Measurements from ENCODE around the gene OXA1L. TPM values are rescaled to one million over a fixed set of nuclear protein-coding genes. Genes with fewer than 3 reads are reported as not detected.

OXA1L gene
- 142 to 163 TPM (median 159 TPM) in 5 replicates for total RNA-seq (2022; extraction: Qiagen RNA extraction)

DNA sequence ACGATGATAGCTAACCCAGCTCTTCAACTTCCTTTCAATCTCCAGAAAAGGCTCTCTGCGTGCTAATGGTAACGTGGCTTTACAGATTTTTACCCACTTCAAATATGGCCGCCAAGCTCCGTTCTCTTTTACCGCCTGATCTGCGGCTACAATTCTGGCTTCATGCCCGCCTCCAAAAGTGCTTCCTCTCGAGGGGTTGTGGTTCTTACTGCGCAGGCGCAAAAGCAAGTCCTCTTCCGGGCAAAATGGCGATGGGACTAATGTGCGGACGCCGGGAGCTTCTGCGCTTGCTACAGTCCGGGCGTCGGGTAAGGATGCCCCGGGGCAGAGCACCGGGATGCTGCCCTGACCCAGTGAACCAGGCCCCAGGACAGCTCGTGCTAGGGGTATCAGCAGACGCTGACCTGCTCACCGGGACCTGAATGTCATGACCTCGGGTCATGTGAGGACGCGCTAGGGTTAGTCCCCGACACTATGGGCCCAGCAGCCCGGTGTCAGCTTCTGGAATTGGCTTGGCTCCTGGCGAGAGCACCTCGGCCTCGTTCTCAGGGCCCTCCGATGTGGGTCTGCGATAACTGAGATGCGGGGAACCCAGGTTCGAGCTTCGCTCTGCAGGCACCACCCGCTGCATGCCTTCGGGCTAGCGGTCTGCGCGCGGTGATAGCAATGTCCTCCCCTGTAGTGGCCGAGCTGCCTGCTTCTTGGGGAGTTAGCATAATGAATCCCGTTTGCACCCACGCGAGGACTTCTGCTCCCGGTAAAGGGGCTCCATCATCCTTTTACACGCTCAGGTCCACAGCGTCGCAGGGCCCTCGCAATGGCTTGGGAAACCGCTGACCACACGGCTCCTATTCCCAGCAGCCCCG, at the start of gene OXA1L:
OXA1L (plus strand) TSS at position 232 of the 866 bp plus-strand sequence; CDS start at position 246, 14 bp downstream.

DNA sequence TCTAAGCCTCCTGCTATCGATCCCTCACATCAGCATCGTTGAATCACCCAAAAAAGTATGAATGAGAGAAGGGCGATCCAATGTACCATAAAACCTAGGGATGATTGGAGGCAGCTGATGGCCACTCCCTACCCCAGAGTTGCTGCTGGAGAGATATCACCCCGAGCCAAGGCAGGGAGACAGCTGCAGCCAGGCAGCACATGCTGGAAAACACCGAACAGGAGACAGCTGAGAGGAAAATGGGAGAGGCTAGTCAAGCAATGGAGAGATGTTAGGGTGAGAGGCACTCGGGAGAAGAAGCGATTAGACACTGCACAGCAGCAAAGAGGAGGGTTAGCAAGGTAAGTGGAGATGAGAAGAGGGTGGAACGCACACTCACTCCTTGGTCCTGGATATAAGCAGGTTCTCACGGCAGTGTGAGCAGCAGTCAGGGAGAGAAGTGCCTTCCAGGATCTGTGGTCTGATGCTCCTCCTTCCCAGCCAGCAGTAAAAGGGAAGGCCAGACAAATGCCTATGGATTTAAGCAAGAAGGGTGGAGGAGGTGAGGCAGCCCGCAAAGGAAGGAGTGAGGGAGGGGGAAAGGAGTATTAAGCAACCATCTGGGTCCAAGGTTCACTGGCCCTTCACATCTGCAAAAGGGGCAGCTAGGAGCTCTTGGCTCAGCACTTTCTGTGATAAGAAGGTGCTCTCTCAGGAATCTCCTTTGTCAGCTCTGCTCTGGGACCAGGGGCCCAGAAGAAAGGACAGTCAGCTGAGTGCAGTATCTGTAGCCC, 48.6 kb downstream of the OXA1L start, which contains the start of gene SLC7A7:
SLC7A7 (minus strand) TSS at position 495 of the 773 bp plus-strand sequence. CDS start 2,037 bp downstream, outside the sequence.

Other genes starting within 250 kb of the OXA1L start
- gene DAD1, start 177.5 kb upstream of the OXA1L start, total RNA-seq (2022; extraction: Qiagen RNA extraction) = 341 to 368 TPM (median 352 TPM) in 5 replicates
- 43.1 to 50.2 TPM (median 48.7 TPM) in 5 replicates for gene ABHD4, start 168.4 kb upstream of the OXA1L start, total RNA-seq (2022; extraction: Qiagen RNA extraction)
- not detected in 5 replicates for gene OR6J1, start 122.3 kb upstream of the OXA1L start, total RNA-seq (2022; extraction: Qiagen RNA extraction)
- 18.9 to 31.0 TPM (median 23.9 TPM) in 5 replicates for gene SLC7A7, start 48.7 kb downstream of the OXA1L start, total RNA-seq (2022; extraction: Qiagen RNA extraction)
- gene MRPL52, start 63.2 kb downstream of the OXA1L start, total RNA-seq (2022; extraction: Qiagen RNA extraction) = 128 to 227 TPM (median 194 TPM) in 5 replicates
- gene MMP14, start 69.9 kb downstream of the OXA1L start, total RNA-seq (2022; extraction: Qiagen RNA extraction) = 0.44 to 0.74 TPM (median 0.55 TPM) in 5 replicates
- gene LRP10, start 105.1 kb downstream of the OXA1L start, total RNA-seq (2022; extraction: Qiagen RNA extraction) = 70.7 to 81.5 TPM (median 77.8 TPM) in 5 replicates
- gene REM2, start 116.5 kb downstream of the OXA1L start, total RNA-seq (2022; extraction: Qiagen RNA extraction) = 0.28 to 0.38 TPM (median 0.33 TPM) in 5 replicates
- gene RBM23, start 152.5 kb downstream of the OXA1L start, total RNA-seq (2022; extraction: Qiagen RNA extraction) = 53.1 to 62.4 TPM (median 56.4 TPM) in 5 replicates
- gene PRMT5, start 162.7 kb downstream of the OXA1L start, total RNA-seq (2022; extraction: Qiagen RNA extraction) = 90.1 to 270 TPM (median 99.0 TPM) in 5 replicates
- 34.1 to 39.9 TPM (median 35.6 TPM) in 5 replicates for gene HAUS4, start 190.4 kb downstream of the OXA1L start, total RNA-seq (2022; extraction: Qiagen RNA extraction)
- 31.9 to 40.2 TPM (median 34.0 TPM) in 5 replicates for gene AJUBA, start 215.9 kb downstream of the OXA1L start, total RNA-seq (2022; extraction: Qiagen RNA extraction)
- gene C14orf93, start 243.5 kb downstream of the OXA1L start, total RNA-seq (2022; extraction: Qiagen RNA extraction) = 2.5 to 3.5 TPM (median 3.5 TPM) in 5 replicates